Lower leg skin (tissue), 3 donors: Measurements from ENCODE around the gene TACR1.

Experiments
- CTCF ChIP-seq, 3 donors: fragments of 450-650 bp; IDR thresholded peaks; one replicate each; pipeline ENCODE4 v1.5.1; 2016; ENCODE audit warnings: antibody characterized with exemption in 3 of 3, mild to moderate bottlenecking in 3 of 3, moderate library complexity in 2 of 3
- POLR2A ChIP-seq, 2 donors: fragments of 450-650 bp; IDR thresholded peaks; one replicate each; pipeline ENCODE4 v1.6.1; 2016 to 2017; ENCODE audit warnings: antibody characterized with exemption in 2 of 2, mild to moderate bottlenecking in 1 of 2, moderate library complexity in 1 of 2

- TF ChIP-seq POLR2A (IDR thresholded peaks at IDR 0.05) (no peak), CTCF (IDR thresholded peaks at IDR 0.05) (no peak)
Observed at GRCh38 chr2:74999468-74999867, 199.9 kb downstream of the TACR1 start.
